Liver (tissue), 9 donors: ENCODE results near the gene NEB. TPM values are rescaled to one million over a fixed set of nuclear protein-coding genes. Genes with fewer than 3 reads are reported as not detected.

ENCODE experiments used
- DNase-seq: peaks from one replicate; pipeline ENCODE4 v3.0.0-alpha.2; 2017; ENCODE audit warnings: low spot score
- H3K27ac ChIP-seq, 2 donors: one replicate each; pipeline ENCODE4 v1.7.0; 2013; ENCODE audit warnings: inconsistent platforms in 2 of 2, low read length in 2 of 2, control low read depth in 1 of 2, low read depth in 1 of 2, mild to moderate bottlenecking in 1 of 2
- H3K27me3 ChIP-seq, 4 donors: one replicate each; pipeline versions ENCODE4 v1.6.1 to v1.7.0; 2013; ENCODE audit warnings: low read length in 3 of 4, inconsistent platforms in 1 of 4, mild to moderate bottlenecking in 1 of 4, moderate library complexity in 1 of 4; ENCODE audit not compliant: control insufficient read depth in 4 of 4, insufficient read depth in 4 of 4
- H3K36me3 ChIP-seq, 4 donors: one replicate each; pipeline versions ENCODE4 v1.6.1 to v1.7.0; 2013; ENCODE audit warnings: low read length in 3 of 4, mild to moderate bottlenecking in 3 of 4, low read depth in 1 of 4, moderate library complexity in 1 of 4; ENCODE audit not compliant: control insufficient read depth in 4 of 4, insufficient read depth in 3 of 4
- H3K4me1 ChIP-seq, 4 donors: one replicate each; pipeline versions ENCODE4 v1.6.1 to v1.7.0; 2013; ENCODE audit warnings: low read length in 3 of 4, mild to moderate bottlenecking in 3 of 4, moderate library complexity in 1 of 4; ENCODE audit not compliant: control insufficient read depth in 4 of 4, insufficient read depth in 4 of 4
- H3K4me3 ChIP-seq, 3 donors: one replicate each; pipeline versions ENCODE4 v1.6.1 to v1.7.0; 2013; ENCODE audit warnings: low read length in 3 of 3, control low read depth in 1 of 3, low read depth in 1 of 3, mild to moderate bottlenecking in 1 of 3
- H3K9ac ChIP-seq, 2 donors: one replicate each; pipeline ENCODE4 v1.7.0; 2013; ENCODE audit warnings: low read length in 2 of 2, mild to moderate bottlenecking in 2 of 2, moderate library complexity in 2 of 2, control low read depth in 1 of 2, low read depth in 1 of 2
- H3K9me3 ChIP-seq, 4 donors: one replicate each; pipeline versions ENCODE4 v1.6.1 to v1.7.0; 2013; ENCODE audit warnings: low read length in 3 of 4; ENCODE audit not compliant: control insufficient read depth in 4 of 4
- ATF3 ChIP-seq: IDR thresholded peaks from 2 replicates; pipeline ENCODE4 v1.6.1; 2016; ENCODE audit warnings: antibody characterized with exemption
- CTCF ChIP-seq: fragments of 150-350 bp; IDR thresholded peaks from 2 replicates; pipeline ENCODE4 v1.5.1; 2017; ENCODE audit warnings: improper control_type of control experiment, low read depth, low read length; ENCODE audit not compliant: missing input control
- EGR1 ChIP-seq, 2 donors: IDR thresholded peaks; 2 replicates each; pipeline ENCODE4 v1.6.1; 2016 to 2018; ENCODE audit warnings: antibody characterized with exemption in 2 of 2, low read depth in 2 of 2
- FOXA1 ChIP-seq: IDR thresholded peaks from 2 replicates; pipeline ENCODE4 v1.6.1; 2016; ENCODE audit warnings: antibody characterized with exemption
- FOXA2 ChIP-seq: IDR thresholded peaks from 2 replicates; pipeline ENCODE4 v1.6.1; 2016; ENCODE audit warnings: antibody characterized with exemption
- GABPA ChIP-seq, 2 donors: IDR thresholded peaks in 1 of 2; conservative IDR thresholded peaks in 1 of 2; 2 replicates each; pipeline ENCODE4 v1.6.1; 2016; ENCODE audit warnings: antibody characterized with exemption in 2 of 2, mild to moderate bottlenecking in 1 of 2, moderate library complexity in 1 of 2
- HNF4A ChIP-seq, 2 donors: conservative IDR thresholded peaks; 2 replicates each; pipeline ENCODE4 v1.6.1; 2016; ENCODE audit warnings: antibody characterized with exemption in 2 of 2, mild to moderate bottlenecking in 2 of 2
- HNF4G ChIP-seq: IDR thresholded peaks from 2 replicates; pipeline ENCODE4 v1.6.1; 2016; ENCODE audit warnings: antibody characterized with exemption
- JUND ChIP-seq, 2 donors: IDR thresholded peaks; 2 replicates each; pipeline ENCODE4 v1.6.1; 2016; ENCODE audit warnings: antibody characterized with exemption in 2 of 2
- MAX ChIP-seq: IDR thresholded peaks from 2 replicates; pipeline ENCODE4 v1.6.1; 2016; ENCODE audit warnings: antibody characterized with exemption
- NR2F2 ChIP-seq: IDR thresholded peaks from 2 replicates; pipeline ENCODE4 v1.6.1; 2016; ENCODE audit warnings: antibody characterized with exemption
- REST ChIP-seq: IDR thresholded peaks from 2 replicates; pipeline ENCODE4 v1.6.1; 2016; ENCODE audit warnings: antibody characterized with exemption, mild to moderate bottlenecking
- RXRA ChIP-seq, 2 donors: IDR thresholded peaks; 2 replicates each; pipeline ENCODE4 v1.6.1; 2017 to 2018; ENCODE audit warnings: antibody characterized with exemption in 2 of 2, mild to moderate bottlenecking in 1 of 2
- SP1 ChIP-seq: IDR thresholded peaks from 2 replicates; pipeline ENCODE4 v1.6.1; 2018; ENCODE audit warnings: antibody characterized with exemption, mild to moderate bottlenecking
- TAF1 ChIP-seq: conservative IDR thresholded peaks from 2 replicates; pipeline ENCODE4 v1.6.1; 2016; ENCODE audit warnings: antibody characterized with exemption, mild to moderate bottlenecking
- YY1 ChIP-seq: IDR thresholded peaks from 2 replicates; pipeline ENCODE4 v1.6.1; 2016; ENCODE audit warnings: antibody characterized with exemption, mild to moderate bottlenecking
- ZBTB33 ChIP-seq: IDR thresholded peaks from 2 replicates; pipeline ENCODE4 v1.6.1; 2016; ENCODE audit warnings: antibody characterized with exemption
- WGBS: extraction: QIAGEN DNeasy Blood & Tissue Kit; methylation state at CpG from one replicate; pipeline ENCODE4 v1.1.7; 2013; 5-methylcytosine and 5-hydroxymethylcytosine counted together
- polyA plus RNA-seq, 2 donors: library from polyadenylated mRNA; stranded (reverse) in 1 of 2; unstranded in 1 of 2; fragments of 200-250 nt in 1 of 2; fragments of >200 nt in 1 of 2; fragmentation: Nextera tagmentation in 1 of 2; extraction: Ambion mirVana in 1 of 2; gene quantifications; one replicate each; pipeline versions ENCODE4 v1.2.1 to v1.2.3, GENCODE V29; 2013 to 2015
- total RNA-seq, 2 donors: library from RNA; depleted of rRNA; stranded (reverse); fragments of >200 nt; gene quantifications; one replicate each; pipeline ENCODE4 v1.2.3, GENCODE V29; 2014
- donor health status: healthy.
- donor health status: healthy.
- donor health status: healthy.
- donor health status: healthy.
- donor health status: healthy.

NEB gene
- total and polyA plus RNA-seq, 4 donors, result 0.28 to 6.4 (median 2.7) TPM

- TF ChIP-seq EGR1 (IDR thresholded peaks at IDR 0.05; ENCODE audit: low read depth in 2 of 2) (no peak), JUND (IDR thresholded peaks at IDR 0.05) (no peak), FOXA2 (no peak), HNF4A (conservative IDR thresholded peaks at IDR 0.05) (no peak), GABPA (IDR thresholded peaks at IDR 0.05 in 1 of 2, conservative IDR thresholded peaks at IDR 0.05 in 1 of 2) (no peak), SP1 (no peak), RXRA (IDR thresholded peaks at IDR 0.05) (no peak), MAX (no peak), NR2F2 (no peak)
These were observed 37.5 kb upstream of the NEB start (continued) for GRCh38 chr2:151771599-151772358.

- TF ChIP-seq RXRA (IDR thresholded peaks at IDR 0.05) (no peak), EGR1 (IDR thresholded peaks at IDR 0.05; ENCODE audit: low read depth in 2 of 2) (no peak)
- H3K4me1 ChIP-seq, result no peaks in the 10 kb centered on the region
- H3K9ac ChIP-seq, result no peak overlapping the region
- WGBS, result 81% methylated on average over 2 of the region's 2 CpGs
- DNase-seq, result no peak
- H3K4me3 ChIP-seq, result no peak overlapping the region
- H3K27ac ChIP-seq, result no peak overlapping the region
- no peaks in the 10 kb centered on the region for H3K27me3 ChIP-seq
- H3K9me3 ChIP-seq, result no peaks in the 10 kb centered on the region
- H3K36me3 ChIP-seq, result peaks cover 0 to 4% (median 0%) of the 10 kb centered on the region in 4 donors
These were observed 36.7 kb upstream of the NEB start for GRCh38 chr2:151770995-151771394.

GRCh38 chr2:151769606-151770005 lies 35.3 kb upstream of the NEB start:
- no peaks in the 10 kb centered on the region for H3K9me3 ChIP-seq
- no peaks in the 10 kb centered on the region for H3K36me3 ChIP-seq
- TF ChIP-seq RXRA (IDR thresholded peaks at IDR 0.05), result no peak
- no peak for TF ChIP-seq JUND (IDR thresholded peaks at IDR 0.05)
- no peak for DNase-seq
- no peaks in the 10 kb centered on the region for H3K4me1 ChIP-seq
- no peak overlapping the region for H3K4me3 ChIP-seq
- H3K27ac ChIP-seq, result no peak overlapping the region
- no peak overlapping the region for H3K9ac ChIP-seq
- no peaks in the 10 kb centered on the region for H3K27me3 ChIP-seq
- 93% methylated on average over 1 of the region's 1 CpG for WGBS

GRCh38 chr2:151767536-151767935 lies 33.3 kb upstream of the NEB start:
- Histone ChIP-seq H3K9ac (no peak overlapping the region), H3K4me1 (no peaks in the 10 kb centered on the region), H3K9me3 (no peaks in the 10 kb centered on the region), H3K36me3 (no peaks in the 10 kb centered on the region), H3K4me3 (no peak overlapping the region), H3K27me3 (no peaks in the 10 kb centered on the region), H3K27ac (no peak overlapping the region)
- WGBS, result 86% methylated on average over 2 of the region's 2 CpGs
- DNase-seq, result no peak
- TF ChIP-seq NR2F2, result no peak
- TF ChIP-seq HNF4A (conservative IDR thresholded peaks at IDR 0.05), result no peak
- no peak for TF ChIP-seq FOXA2
- no peak for TF ChIP-seq JUND (IDR thresholded peaks at IDR 0.05)
- TF ChIP-seq RXRA (IDR thresholded peaks at IDR 0.05), result no peak
- no peak for TF ChIP-seq CTCF
- TF ChIP-seq ATF3, result no peak
- TF ChIP-seq ZBTB33, result no peak
- no peak for TF ChIP-seq HNF4G
- TF ChIP-seq TAF1, result no peak
- no peak for TF ChIP-seq EGR1 (IDR thresholded peaks at IDR 0.05; ENCODE audit: low read depth in 2 of 2)
- no peak for TF ChIP-seq REST
- TF ChIP-seq SP1, result no peak
- TF ChIP-seq YY1, result no peak
- TF ChIP-seq MAX, result no peak
- no peak for TF ChIP-seq GABPA (IDR thresholded peaks at IDR 0.05 in 1 of 2, conservative IDR thresholded peaks at IDR 0.05 in 1 of 2)
- TF ChIP-seq FOXA1, result no peak
